HepG2 (cell line): ENCODE measurements around the gene C1orf115. TPM values are rescaled to one million over a fixed set of nuclear protein-coding genes. Genes with fewer than 3 reads are reported as not detected.

Experiments used
- HNRNPL ChIP-seq: fragments of 200-400 bp; formaldehyde crosslinking; IDR thresholded peaks from 2 replicates; pipeline ENCODE4 v1.6.1; 2017; ENCODE audit warnings: mild to moderate bottlenecking, low read depth, low read length
- MZF1 ChIP-seq: sonication (generic); formaldehyde crosslinking; IDR thresholded peaks from 2 replicates; pipeline ENCODE4 v1.8.1; 2023; ENCODE audit warnings: mild to moderate bottlenecking, missing genetic modification reagents, borderline replicate concordance
- PRDM10 ChIP-seq: sonication (generic); formaldehyde crosslinking; IDR thresholded peaks from 2 replicates; pipeline ENCODE4 v1.4.0; 2020; ENCODE audit warnings: low read depth, missing genetic modification reagents
- RARG ChIP-seq: sonication (generic); formaldehyde crosslinking; IDR thresholded peaks from 2 replicates; pipeline ENCODE4 v1.4.0; 2020; ENCODE audit warnings: low read depth, mild to moderate bottlenecking, missing genetic modification reagents
- TBX3 ChIP-seq: fragments of 450-650 bp; IDR thresholded peaks from 2 replicates; pipeline ENCODE4 v1.6.1; 2017; ENCODE audit warnings: antibody characterized with exemption, mild to moderate bottlenecking, inconsistent platforms, borderline replicate concordance
- ZNF431 ChIP-seq: sonication (generic); formaldehyde crosslinking; IDR thresholded peaks from 2 replicates; pipeline ENCODE4 v1.9.0; 2022; ENCODE audit warnings: missing genetic modification reagents, low read depth, mild to moderate bottlenecking, borderline replicate concordance
- ZNF530 ChIP-seq: sonication (generic); formaldehyde crosslinking; IDR thresholded peaks from 2 replicates; pipeline ENCODE4 v1.5.0; 2020; ENCODE audit warnings: low read depth, mild to moderate bottlenecking, missing genetic modification reagents
- ZNF746 ChIP-seq: sonication (generic); formaldehyde crosslinking; IDR thresholded peaks from 2 replicates; pipeline ENCODE4 v1.8.0; 2022; ENCODE audit warnings: mild to moderate bottlenecking, missing genetic modification reagents
- ZNF777 ChIP-seq: sonication (generic); formaldehyde crosslinking; IDR thresholded peaks from 2 replicates; pipeline ENCODE4 v1.4.0; 2020; ENCODE audit warnings: missing genetic modification reagents
- polyA plus RNA-seq, 8 experiments: library from polyadenylated mRNA; depleted of rRNA in 3 of 8; stranded (reverse) in 7 of 8; unstranded in 1 of 8; fragments of >200 nt; fragmentation: Illumina TruSeq in 4 of 8; extraction: Trizol in 4 of 8; gene quantifications; 2 replicates each; pipeline versions ENCODE4 v1.2.1 to v1.2.3, GENCODE V29; 2011 to 2016; ENCODE audit warnings: low read depth in 4 of 8, missing spikeins in 1 of 8, mixed read lengths in 1 of 8; ENCODE audit not compliant: insufficient read depth in 1 of 8
- total RNA-seq, 5 experiments: library from RNA; depleted of rRNA; stranded (reverse); fragments of >200 nt; fragmentation: Illumina TruSeq; extraction: Trizol; gene quantifications; 2 replicates each; pipeline ENCODE4 v1.2.3, GENCODE V29; 2016; ENCODE audit warnings: low read depth in 1 of 5
- TF ChIP-seq, protein P1 (sequence below): IDR thresholded peaks from 2 replicates; pipeline ENCODE4 v1.4.0; 2020; ENCODE audit warnings: mild to moderate bottlenecking, missing genetic modification reagents
- TF ChIP-seq, protein P2 (sequence below): sonication (generic); formaldehyde crosslinking; IDR thresholded peaks from 2 replicates; pipeline ENCODE4 v1.5.1; 2020; ENCODE audit warnings: missing genetic modification reagents, mild to moderate bottlenecking, borderline replicate concordance
- TF ChIP-seq, protein P3 (sequence below): sonication (generic); formaldehyde crosslinking; IDR thresholded peaks from 2 replicates; pipeline ENCODE4 v1.4.0; 2020; ENCODE audit warnings: missing genetic modification reagents, borderline replicate concordance
- TF ChIP-seq, protein P4 (sequence below): sonication (generic); formaldehyde crosslinking; IDR thresholded peaks from 2 replicates; pipeline ENCODE4 v1.8.0; 2022; ENCODE audit warnings: missing genetic modification reagents, mild to moderate bottlenecking, inconsistent platforms, borderline replicate concordance

Gene C1orf115
- total and polyA plus RNA-seq, 2 of the 13 experiments (the other 11 are each of a cell fraction or from before 2014, with no cell fraction given) = 25.2 to 85.9 TPM

DNA sequence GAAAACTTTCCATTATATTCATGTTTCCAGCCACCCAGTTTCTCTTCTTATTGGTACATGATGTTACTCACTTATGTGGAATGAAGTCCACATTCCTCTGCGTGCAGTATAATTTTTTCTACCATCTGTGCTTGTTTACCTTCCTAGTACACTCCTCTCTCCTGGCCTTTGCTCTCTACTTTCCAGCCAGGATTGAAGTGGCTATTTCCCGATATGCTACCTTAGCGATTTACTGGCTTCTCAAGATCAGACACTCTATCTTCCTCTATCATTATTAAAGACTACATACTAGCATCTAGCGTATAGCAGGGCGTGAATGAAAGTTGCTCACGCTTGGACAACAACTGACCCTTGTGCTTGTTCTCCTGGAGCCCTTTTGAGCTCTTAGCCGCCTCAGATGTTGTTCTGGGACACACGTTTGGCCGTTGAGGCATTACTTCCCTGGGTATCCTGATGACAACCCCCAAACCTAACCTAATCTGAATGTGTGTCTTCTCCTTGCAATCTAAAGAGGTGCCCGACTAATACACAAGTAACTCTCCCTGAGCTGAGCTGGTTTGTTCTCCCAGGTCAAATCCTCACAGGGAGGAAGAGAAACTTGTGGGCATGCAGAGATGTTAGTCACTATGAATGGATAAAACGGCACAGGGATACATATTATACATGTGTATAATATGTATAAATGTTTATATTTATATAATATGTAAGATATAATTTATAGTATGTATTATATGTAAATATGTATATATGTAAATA is 44.6 kb downstream of the C1orf115 start (continued):
- TF ChIP-seq RARG (CRISPR knock-in tag) (no peak), ZNF777 (no peak), HNRNPL (no peak), ZNF746 (CRISPR knock-in tag) (no peak), ZNF431 (CRISPR knock-in tag) (no peak), PRDM10 (CRISPR knock-in tag) (no peak), TBX3 (peak; percentile 17; the same call in 1 of the 2 replicates), MZF1 (CRISPR knock-in tag) (no peak), ZNF530 (CRISPR knock-in tag) (no peak)
- TF ChIP-seq, protein P1, sequence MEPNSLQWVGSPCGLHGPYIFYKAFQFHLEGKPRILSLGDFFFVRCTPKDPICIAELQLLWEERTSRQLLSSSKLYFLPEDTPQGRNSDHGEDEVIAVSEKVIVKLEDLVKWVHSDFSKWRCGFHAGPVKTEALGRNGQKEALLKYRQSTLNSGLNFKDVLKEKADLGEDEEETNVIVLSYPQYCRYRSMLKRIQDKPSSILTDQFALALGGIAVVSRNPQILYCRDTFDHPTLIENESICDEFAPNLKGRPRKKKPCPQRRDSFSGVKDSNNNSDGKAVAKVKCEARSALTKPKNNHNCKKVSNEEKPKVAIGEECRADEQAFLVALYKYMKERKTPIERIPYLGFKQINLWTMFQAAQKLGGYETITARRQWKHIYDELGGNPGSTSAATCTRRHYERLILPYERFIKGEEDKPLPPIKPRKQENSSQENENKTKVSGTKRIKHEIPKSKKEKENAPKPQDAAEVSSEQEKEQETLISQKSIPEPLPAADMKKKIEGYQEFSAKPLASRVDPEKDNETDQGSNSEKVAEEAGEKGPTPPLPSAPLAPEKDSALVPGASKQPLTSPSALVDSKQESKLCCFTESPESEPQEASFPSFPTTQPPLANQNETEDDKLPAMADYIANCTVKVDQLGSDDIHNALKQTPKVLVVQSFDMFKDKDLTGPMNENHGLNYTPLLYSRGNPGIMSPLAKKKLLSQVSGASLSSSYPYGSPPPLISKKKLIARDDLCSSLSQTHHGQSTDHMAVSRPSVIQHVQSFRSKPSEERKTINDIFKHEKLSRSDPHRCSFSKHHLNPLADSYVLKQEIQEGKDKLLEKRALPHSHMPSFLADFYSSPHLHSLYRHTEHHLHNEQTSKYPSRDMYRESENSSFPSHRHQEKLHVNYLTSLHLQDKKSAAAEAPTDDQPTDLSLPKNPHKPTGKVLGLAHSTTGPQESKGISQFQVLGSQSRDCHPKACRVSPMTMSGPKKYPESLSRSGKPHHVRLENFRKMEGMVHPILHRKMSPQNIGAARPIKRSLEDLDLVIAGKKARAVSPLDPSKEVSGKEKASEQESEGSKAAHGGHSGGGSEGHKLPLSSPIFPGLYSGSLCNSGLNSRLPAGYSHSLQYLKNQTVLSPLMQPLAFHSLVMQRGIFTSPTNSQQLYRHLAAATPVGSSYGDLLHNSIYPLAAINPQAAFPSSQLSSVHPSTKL (CRISPR knock-in tag) = peak; percentile 83
- TF ChIP-seq, protein P2, sequence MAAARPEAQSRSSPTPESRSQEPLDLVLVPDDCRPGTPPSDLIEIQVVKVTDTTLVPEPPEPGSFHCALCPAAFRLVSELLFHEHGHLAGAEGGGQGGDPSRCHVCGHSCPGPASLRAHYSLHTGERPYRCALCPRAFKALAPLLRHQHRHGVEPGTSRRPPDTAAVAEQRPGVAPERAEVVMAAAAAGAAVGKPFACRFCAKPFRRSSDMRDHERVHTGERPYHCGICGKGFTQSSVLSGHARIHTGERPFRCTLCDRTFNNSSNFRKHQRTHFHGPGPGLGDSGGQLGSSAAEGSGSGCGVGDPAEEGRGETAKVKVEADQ (CRISPR knock-in tag) = no peak
- TF ChIP-seq, protein P3, sequence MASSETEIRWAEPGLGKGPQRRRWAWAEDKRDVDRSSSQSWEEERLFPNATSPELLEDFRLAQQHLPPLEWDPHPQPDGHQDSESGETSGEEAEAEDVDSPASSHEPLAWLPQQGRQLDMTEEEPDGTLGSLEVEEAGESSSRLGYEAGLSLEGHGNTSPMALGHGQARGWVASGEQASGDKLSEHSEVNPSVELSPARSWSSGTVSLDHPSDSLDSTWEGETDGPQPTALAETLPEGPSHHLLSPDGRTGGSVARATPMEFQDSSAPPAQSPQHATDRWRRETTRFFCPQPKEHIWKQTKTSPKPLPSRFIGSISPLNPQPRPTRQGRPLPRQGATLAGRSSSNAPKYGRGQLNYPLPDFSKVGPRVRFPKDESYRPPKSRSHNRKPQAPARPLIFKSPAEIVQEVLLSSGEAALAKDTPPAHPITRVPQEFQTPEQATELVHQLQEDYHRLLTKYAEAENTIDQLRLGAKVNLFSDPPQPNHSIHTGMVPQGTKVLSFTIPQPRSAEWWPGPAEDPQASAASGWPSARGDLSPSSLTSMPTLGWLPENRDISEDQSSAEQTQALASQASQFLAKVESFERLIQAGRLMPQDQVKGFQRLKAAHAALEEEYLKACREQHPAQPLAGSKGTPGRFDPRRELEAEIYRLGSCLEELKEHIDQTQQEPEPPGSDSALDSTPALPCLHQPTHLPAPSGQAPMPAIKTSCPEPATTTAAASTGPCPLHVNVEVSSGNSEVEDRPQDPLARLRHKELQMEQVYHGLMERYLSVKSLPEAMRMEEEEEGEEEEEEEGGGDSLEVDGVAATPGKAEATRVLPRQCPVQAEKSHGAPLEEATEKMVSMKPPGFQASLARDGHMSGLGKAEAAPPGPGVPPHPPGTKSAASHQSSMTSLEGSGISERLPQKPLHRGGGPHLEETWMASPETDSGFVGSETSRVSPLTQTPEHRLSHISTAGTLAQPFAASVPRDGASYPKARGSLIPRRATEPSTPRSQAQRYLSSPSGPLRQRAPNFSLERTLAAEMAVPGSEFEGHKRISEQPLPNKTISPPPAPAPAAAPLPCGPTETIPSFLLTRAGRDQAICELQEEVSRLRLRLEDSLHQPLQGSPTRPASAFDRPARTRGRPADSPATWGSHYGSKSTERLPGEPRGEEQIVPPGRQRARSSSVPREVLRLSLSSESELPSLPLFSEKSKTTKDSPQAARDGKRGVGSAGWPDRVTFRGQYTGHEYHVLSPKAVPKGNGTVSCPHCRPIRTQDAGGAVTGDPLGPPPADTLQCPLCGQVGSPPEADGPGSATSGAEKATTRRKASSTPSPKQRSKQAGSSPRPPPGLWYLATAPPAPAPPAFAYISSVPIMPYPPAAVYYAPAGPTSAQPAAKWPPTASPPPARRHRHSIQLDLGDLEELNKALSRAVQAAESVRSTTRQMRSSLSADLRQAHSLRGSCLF = no peak
- TF ChIP-seq, protein P4, sequence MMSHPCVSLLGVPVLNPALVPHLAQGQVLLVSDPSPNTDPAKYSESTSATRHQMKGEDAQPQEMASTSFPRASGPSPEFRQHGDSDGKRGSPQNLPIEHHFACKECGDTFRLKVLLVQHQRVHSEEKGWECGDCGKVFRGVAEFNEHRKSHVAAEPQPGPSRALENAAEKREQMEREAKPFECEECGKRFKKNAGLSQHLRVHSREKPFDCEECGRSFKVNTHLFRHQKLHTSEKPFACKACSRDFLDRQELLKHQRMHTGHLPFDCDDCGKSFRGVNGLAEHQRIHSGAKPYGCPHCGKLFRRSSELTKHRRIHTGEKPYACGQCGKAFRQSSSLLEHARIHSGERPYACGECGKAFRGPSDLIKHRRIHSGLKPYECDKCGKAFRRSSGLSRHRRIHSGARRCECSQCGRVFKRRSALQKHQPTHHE = no peak
